ENCODE data around the gene ERC2. TPM values are rescaled to one million over a fixed set of nuclear protein-coding genes. Genes with fewer than 3 reads are reported as not detected.

ERC2 gene
- total RNA-seq, 1 donor from 2014 or later = 1.5 TPM

DNA sequence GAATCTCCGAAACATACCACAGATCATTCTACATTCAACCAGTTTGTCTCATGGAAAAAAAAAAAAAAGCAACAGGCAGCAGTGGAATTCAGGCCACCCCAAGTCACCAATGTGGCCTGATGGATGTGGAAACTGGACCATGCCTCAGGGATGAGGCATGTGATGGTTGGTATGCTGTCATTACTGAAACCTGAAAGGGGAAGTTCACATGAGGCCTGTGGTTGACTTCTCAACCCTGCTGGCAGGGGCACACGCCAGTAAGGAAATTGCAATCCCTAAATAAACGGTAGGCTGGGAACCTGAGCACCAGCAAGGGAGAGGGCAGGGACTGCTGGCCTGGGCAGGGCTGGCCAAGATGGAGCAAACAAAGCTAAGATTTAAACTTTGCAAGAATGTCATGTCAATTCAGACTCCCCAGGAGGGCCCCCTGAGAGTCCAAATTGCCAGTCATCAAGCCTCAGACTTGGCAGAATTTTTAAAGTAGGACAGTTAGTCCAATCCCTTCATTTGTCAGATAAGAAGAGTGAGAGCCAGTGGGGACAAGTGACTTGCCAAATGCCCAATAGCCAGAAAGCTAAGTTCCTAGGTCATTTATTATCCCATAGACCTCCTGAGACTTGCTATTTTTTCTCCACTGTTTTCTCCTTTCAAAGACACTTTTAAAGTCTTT lies 310.4 kb downstream of the ERC2 start:
- Histone ChIP-seq H3K4me1 (no peaks in the 10 kb centered on the region), H3K9me3 (no peaks in the 10 kb centered on the region), H3K36me3 (no peaks in the 10 kb centered on the region), H3K27ac (no peak overlapping the region), H3K4me3 (no peak overlapping the region), H3K27me3 (ENCODE audit: low read depth) (no peaks in the 10 kb centered on the region)
- DNase-seq = peak; percentile 45
- intact Hi-C loops (cut with DNase I) = no loop called here
- TF ChIP-seq, protein P1, sequence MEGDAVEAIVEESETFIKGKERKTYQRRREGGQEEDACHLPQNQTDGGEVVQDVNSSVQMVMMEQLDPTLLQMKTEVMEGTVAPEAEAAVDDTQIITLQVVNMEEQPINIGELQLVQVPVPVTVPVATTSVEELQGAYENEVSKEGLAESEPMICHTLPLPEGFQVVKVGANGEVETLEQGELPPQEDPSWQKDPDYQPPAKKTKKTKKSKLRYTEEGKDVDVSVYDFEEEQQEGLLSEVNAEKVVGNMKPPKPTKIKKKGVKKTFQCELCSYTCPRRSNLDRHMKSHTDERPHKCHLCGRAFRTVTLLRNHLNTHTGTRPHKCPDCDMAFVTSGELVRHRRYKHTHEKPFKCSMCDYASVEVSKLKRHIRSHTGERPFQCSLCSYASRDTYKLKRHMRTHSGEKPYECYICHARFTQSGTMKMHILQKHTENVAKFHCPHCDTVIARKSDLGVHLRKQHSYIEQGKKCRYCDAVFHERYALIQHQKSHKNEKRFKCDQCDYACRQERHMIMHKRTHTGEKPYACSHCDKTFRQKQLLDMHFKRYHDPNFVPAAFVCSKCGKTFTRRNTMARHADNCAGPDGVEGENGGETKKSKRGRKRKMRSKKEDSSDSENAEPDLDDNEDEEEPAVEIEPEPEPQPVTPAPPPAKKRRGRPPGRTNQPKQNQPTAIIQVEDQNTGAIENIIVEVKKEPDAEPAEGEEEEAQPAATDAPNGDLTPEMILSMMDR (IDR thresholded peaks at IDR 0.05) = no peak
- peak; percentile 57 to 83 for ATAC-seq

DNA sequence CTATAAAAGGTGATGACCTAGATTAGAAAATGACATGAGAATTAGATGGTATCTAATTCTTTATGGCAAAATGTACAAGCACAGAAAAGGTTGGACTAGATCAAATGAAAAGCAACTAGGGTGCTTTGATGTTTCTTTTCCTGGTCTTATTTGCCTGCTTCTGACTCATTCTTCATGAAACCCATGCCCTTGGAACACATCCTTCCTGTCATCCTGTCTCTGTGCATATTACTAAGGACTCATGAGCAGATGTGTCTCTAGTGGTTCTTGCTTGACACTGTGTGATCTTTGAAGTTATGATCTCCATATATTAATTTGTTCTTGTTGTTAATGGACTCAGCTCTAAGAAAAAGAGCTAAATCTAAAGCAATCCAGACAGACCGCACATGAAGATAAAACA lies 314.0 kb downstream of the ERC2 start:
- TF ChIP-seq, protein P1 (IDR thresholded peaks at IDR 0.05) = no peak
- Histone ChIP-seq H3K36me3 (no peaks in the 10 kb centered on the region), H3K27ac (no peak overlapping the region), H3K4me1 (no peaks in the 10 kb centered on the region), H3K9me3 (no peaks in the 10 kb centered on the region), H3K4me3 (no peak overlapping the region), H3K27me3 (ENCODE audit: low read depth) (no peaks in the 10 kb centered on the region)
- DNase-seq (no peak), ATAC-seq (no peak)
- intact Hi-C loops (cut with DNase I) = no loop called here

DNA sequence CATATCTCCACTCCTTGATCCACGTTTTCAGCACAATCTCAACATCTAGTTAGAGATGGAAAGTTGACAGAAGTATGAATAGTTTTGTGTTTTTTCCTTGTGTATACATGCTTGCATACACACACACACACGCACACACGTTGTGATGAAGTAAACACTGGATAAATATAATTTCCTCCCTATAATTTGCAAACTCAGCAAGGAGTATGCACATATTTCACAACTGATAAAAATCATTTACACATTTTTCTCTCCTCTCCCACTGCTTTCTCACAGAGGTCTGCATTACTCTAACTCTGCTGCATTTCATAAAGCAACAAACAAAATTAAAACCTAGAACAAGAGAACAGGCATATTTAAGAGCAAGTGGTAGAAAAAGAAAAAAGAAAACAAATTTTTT lies 320.9 kb downstream of the ERC2 start:
- no peak for DNase-seq
- Histone ChIP-seq H3K4me1 (no peaks in the 10 kb centered on the region), H3K4me3 (no peak overlapping the region), H3K27ac (no peak overlapping the region), H3K36me3 (no peaks in the 10 kb centered on the region), H3K9me3 (no peaks in the 10 kb centered on the region), H3K27me3 (ENCODE audit: low read depth) (no peaks in the 10 kb centered on the region)
- no peak for ATAC-seq
- intact Hi-C loops (cut with DNase I) = no loop called here
- TF ChIP-seq, protein P1 (IDR thresholded peaks at IDR 0.05) = no peak

DNA sequence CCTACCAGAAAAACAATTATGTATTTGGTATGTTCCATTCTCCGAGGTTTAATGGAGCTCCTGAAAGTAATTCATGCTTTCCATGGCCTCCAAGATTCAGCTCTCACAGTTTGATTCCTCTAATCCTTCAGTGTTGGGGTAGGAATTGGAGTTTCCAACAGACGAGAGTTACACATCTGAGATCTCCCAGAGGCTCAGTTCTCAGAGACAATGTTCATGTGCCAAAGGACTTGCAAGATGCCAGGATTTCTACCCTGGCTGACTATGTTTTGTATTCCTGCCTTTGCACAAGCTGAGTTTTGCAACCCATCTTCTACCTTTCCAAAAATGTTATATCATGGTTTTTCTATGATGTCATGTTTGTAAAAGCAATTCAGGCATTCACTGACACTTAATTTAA lies 322.9 kb downstream of the ERC2 start:
- DNase-seq (no peak), ATAC-seq (no peak)
- no peaks in the 10 kb centered on the region for H3K36me3 ChIP-seq
- no peak overlapping the region for H3K27ac ChIP-seq
- H3K27me3 ChIP-seq (ENCODE audit: low read depth) = no peaks in the 10 kb centered on the region
- no peaks in the 10 kb centered on the region for H3K4me1 ChIP-seq
- TF ChIP-seq, protein P1 (IDR thresholded peaks at IDR 0.05) = no peak
- no peaks in the 10 kb centered on the region for H3K9me3 ChIP-seq
- intact Hi-C loops (cut with DNase I) = no loop called here
- H3K4me3 ChIP-seq = no peak overlapping the region

DNA sequence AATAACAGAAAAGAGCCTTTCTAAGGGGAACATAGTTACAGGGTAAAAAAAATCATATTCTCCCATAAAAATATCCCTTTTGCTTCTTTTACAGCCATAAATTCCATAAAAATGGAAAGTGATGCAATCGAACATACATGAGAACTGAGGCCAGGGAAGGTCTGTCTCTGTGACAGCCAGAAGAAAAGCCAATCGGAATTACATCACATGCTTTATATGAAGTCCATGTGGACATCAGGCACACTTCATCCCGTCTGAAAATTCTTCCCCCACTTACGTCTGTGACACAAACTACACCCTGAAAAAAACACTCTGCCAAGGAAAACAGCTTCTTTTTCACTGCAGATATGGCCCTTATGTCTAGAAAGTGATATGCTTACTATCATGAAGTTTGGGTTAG lies 323.5 kb downstream of the ERC2 start:
- H3K27me3 ChIP-seq (ENCODE audit: low read depth) = no peaks in the 10 kb centered on the region
- no peaks in the 10 kb centered on the region for H3K9me3 ChIP-seq
- no peaks in the 10 kb centered on the region for H3K36me3 ChIP-seq
- DNase-seq (no peak), ATAC-seq (peak in 1 of 2 donors; percentile 50)
- intact Hi-C loops (cut with DNase I) = no loop called here
- H3K4me3 ChIP-seq = no peak overlapping the region
- no peaks in the 10 kb centered on the region for H3K4me1 ChIP-seq
- TF ChIP-seq, protein P1 (IDR thresholded peaks at IDR 0.05) = no peak
- no peak overlapping the region for H3K27ac ChIP-seq

All from lower lobe of right lung (tissue), 2 donors.